ENCODE measurements around the gene ID1.

ID1 gene, protein sequence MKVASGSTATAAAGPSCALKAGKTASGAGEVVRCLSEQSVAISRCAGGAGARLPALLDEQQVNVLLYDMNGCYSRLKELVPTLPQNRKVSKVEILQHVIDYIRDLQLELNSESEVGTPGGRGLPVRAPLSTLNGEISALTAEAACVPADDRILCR

DNA sequence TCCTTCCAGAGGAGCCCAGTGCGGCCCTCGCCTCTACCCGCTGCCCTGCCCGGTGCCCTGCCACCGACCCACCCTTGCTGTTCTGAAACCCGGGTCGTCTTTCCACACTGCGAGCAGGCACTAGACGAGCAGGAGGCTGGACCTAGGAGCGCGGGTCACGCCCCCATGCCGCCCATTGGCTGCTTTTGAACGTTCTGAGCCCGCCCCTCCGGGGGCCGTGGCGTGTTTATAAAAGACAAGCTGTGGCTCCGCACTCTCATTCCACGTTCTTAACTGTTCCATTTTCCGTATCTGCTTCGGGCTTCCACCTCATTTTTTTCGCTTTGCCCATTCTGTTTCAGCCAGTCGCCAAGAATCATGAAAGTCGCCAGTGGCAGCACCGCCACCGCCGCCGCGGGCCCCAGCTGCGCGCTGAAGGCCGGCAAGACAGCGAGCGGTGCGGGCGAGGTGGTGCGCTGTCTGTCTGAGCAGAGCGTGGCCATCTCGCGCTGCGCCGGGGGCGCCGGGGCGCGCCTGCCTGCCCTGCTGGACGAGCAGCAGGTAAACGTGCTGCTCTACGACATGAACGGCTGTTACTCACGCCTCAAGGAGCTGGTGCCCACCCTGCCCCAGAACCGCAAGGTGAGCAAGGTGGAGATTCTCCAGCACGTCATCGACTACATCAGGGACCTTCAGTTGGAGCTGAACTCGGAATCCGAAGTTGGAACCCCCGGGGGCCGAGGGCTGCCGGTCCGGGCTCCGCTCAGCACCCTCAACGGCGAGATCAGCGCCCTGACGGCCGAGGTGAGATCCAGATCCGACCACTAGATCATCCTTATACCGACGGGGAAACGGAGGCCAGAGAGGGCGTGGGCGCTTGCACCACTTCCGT, at the start of gene ID1:
TSS of gene ID1 (plus strand) at position 259 of the 871 bp plus-strand sequence. CDS start at position 358, 99 bp downstream.
- DNase-seq (ENCODE audit: low spot score) = peak; percentile 97

DNA sequence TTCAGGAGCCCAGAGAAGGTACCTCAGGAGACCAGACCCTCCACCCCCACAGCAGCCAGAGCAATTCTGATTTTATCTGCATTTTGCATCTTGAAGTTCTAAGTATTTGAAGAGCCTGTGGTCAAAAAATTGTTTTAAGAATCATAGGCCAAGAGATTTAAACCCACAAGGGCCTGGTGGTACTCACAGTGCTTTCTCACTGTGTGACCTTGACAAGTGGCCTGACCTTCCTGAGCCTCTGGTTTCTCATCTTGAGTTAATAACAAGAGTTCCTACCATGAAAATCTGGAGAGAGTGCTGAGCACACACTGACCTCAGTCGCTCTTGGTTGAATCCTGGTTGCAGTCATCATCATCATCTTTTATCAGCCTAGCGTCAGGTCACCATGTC, 45.4 kb upstream of the ID1 start:
- DNase-seq (ENCODE audit: low spot score) = no peak

DNA sequence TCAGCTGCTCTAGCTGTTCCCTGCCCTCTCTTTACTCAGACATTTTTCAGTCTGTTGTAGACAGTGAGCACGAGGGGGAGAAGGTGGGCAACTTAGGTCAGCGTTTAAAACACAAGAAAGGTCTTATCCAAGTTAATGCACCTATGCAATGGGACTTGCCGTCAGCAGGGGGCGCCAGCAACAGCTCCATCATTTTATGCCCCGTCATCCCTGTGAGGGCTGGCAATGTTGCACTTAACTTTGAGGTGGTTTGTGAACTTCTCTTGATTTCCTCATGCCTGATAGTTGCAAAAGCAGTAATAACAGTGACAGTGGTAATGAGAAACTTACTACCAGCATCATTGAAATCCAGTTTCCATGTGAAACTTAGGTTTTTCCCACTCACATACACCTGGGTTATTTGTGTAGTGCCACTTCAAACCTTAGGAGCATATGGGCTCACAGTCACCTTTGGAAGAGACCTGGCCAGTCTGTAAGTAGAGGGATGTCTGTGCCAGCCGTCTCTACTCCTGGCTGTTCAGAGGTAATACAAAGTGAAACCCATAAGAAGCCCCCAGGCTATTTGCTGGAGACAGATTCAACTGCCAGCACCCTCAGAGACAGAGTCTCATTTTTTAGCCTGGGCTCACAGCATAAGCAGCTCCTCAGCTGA, 44.9 kb upstream of the ID1 start:
- DNase-seq (ENCODE audit: low spot score) = peak; percentile 86

DNA sequence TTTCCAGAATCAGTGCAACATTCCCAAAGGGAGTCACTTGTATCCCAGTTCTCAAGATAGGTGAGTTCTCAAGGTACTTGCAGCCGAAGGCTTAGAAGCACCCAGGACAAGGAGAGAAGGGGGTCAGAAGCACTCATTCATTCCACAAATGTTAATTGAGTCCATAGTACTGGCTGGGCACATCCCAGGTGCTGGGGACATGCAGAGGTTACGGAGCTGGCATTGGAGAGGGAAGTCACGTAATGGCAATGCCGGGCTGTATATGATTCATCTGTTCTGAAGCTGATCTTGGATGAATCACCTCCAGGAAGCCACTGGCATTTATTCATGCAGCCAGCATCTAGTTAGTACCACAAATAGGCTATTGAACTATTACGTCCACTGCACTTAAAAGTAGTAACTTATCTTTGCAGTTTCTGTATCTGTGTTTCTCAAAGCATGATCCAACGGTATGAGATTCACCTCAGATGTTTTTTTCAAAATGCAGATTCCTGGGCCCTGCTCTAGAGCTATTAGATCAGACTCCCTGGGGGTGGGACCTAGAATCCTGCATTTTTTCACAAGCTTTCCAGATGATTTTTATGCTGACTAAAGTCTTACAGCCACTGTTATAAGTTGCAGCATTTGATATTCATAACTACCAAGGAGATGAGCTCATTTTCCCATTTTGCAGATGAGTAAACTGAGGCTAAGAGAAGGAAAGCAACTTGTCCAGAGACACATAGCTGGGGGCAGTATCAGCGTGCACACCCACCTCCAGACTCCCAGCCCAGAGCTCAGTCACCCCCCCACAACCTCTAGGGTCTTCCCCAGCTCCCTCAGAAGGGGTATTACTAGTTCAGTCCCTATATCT, 44.1 kb upstream of the ID1 start:
- DNase-seq (ENCODE audit: low spot score) = no peak

DNA sequence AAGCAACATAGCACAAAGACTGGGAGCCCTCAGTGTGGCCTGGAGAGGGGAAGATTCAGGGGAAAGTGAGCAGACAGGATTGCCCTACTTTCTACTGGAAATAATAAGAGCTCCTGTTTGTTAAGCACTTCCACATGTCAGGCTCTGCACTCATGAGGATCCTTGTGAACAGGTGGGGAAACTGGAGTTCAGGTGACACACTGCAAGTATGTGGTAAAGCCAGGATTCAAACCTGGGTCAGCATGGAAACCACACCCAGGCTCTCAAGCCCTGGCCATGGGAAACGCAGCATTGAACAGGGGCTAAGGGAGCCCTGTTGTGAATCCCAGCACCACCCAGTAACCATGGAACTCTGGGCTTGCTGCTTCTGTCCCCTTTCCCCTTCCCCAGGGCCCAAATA, 42.8 kb upstream of the ID1 start:
- no peak for DNase-seq (ENCODE audit: low spot score)

DNA sequence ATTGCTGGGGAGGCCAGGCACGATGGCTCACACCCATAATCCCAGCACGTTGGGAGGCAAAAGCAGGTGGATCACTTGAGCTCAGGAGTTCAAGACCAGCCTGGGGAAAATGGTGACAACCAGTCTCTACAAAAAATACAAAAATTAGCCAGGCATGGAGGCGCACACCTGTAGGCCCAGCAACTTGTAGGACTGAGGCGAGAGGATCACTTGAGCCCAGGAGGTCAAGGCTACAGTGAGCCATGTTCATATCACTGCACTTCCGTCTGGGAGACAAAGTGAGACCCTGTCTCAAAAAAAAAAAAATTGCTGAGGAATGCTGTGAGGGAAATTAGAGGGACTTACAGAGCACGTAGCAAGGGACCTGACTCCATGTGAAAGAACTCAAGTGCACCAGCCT, 40.8 kb upstream of the ID1 start:
- no peak for DNase-seq (ENCODE audit: low spot score)

DNA sequence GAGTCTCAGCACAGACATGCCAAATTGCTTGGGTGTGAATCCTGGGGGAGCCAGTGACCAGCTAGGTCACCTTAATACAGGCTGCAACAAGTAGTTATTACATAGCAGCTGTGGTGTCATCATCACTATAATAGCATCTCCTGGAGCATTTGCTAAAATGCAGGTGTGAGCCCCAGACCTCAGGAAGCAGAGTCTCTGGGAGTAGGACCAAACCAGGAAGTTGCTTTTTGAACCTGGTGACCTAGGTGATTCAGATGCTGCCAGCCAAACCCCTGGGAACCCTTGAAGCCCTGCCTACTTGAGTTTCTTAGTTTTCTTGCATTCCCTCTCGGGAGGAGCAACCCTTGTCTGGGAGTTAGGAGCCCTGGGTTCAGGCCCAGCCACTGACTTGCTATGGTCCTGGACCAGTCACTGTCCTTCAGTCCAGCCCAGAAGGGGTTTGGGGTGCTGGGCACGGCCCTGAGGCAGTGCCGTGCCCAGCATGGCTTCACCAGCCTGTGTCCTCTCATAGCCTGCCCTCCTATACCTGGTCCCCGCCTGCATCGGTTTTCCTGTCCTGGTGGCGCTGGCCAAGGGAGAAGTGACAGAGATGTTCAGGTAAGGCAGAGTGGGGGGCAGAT, 39.3 kb upstream of the ID1 start:
- DNase-seq (ENCODE audit: low spot score) = peak; percentile 42

DNA sequence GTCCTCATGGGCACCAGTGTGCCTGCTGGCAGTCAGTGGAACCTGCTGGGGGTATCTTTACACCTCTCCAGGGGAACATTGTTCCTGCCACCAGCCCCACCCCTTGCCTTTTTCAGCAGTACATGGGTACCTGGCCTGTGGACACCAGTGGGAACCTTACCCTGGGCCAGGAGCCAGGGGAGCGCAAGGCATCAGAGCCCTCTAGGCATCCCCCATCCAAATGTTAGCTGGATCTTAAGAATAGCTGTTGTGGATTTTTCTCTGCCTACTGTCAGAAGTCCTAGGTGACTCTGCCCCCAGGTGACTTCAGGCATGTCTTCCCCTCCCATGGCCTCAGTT, 38.8 kb upstream of the ID1 start:
- no peak for DNase-seq (ENCODE audit: low spot score)

DNA sequence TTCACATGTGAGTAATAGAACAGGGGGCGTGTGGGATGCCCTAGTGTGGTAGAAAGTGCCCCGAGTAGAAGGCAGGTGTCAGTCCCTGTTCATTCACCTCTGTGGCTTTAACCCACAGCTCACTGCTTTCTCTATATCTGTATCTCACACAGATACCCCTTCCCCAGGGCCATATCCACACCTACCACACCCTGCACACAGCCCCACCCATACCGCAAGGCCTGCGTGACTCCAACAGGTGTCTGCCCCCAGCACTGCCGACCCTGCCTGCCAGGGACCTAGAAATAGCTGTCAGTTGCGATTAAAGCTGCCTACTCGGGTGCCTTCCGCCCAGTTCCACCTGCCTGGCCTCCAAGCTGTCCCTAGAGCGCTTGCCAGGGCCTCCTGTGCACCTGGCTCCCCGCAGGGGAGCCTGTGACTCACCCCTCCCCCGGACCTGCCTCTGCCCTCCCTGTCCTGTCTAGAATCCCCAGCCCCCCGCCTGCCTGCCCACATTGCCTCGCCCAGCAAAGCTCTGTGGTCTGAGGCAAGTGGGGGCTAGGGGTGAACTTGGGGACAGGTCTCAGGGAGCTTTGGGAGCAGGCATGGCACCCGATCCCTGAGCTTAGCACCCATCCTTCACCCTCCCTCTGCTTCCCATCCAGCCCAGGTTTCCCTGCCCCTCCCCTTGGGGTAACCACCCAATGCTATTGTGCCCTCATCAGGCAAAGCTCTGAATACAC, 38.3 kb upstream of the ID1 start:
- DNase-seq (ENCODE audit: low spot score) = peak; percentile 74

DNA sequence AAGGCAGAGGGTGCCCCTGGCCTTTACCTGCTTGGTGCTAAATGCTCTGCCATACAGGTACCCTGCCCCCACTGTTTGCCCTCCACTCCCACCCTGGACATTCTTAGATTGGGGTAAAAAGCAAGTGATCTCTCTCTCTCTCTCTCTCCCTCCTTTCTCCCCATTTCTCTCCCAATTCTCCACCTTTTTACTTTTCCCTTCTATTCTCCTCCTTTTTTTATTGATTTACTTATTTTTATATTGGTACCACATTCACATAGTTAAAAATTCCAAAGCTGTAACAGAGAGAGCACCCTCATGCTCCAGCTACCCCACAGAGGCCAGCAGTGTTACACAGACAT, 37.7 kb upstream of the ID1 start:
- DNase-seq (ENCODE audit: low spot score) = no peak

DNA sequence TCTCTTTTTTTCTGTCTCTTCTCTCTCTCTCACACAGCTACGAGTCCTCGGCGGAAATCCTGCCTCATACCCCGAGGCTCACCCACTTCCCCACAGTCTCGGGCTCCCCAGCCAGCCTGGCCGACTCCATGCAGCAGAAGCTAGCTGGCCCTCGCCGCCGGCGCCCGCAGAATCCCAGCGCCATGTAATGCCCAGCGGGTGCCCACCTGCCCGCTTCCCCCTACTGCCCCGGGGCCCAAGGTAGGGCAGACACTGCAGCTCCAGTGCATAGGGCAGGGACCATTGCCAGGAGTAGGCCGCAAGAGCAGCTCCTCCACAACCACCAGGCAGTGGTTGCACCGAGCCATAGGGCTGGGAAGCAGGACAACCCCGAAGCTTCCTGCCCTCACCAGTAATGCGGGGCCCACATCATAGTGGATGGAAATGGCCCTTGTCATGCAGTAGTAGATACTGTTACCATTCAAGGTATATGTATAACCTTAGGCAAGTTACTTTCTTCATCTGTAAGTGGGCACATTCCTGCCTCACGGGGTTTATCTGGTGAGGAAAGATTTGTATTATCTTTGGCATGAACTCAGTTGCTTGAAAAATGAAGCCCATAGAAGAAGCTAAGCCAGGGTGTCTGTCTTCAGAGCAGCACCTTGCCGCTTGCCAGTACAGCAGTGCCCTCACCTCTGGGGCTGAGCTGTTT, 36.9 kb upstream of the ID1 start:
- no peak for DNase-seq (ENCODE audit: low spot score)

DNA sequence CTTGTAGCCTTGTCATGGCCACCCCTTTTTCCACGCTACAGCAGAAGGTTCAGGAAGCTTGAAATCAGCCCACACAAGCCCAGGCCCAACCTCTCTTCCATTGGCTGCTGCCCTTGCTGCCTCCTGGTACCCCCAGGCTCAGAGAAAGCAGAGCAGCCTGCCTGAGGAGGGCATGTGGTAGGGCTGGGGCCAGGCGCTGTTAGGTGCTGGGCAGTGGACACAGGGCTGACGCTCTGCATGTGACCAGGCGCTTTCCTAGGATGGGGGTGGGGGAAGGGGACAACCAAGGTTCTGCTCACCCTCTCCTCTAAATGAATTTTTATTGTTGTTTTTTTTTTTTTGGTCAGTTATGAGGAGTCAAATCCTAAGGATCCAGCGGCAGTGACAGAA, 36.3 kb upstream of the ID1 start:
- DNase-seq (ENCODE audit: low spot score) = no peak

DNA sequence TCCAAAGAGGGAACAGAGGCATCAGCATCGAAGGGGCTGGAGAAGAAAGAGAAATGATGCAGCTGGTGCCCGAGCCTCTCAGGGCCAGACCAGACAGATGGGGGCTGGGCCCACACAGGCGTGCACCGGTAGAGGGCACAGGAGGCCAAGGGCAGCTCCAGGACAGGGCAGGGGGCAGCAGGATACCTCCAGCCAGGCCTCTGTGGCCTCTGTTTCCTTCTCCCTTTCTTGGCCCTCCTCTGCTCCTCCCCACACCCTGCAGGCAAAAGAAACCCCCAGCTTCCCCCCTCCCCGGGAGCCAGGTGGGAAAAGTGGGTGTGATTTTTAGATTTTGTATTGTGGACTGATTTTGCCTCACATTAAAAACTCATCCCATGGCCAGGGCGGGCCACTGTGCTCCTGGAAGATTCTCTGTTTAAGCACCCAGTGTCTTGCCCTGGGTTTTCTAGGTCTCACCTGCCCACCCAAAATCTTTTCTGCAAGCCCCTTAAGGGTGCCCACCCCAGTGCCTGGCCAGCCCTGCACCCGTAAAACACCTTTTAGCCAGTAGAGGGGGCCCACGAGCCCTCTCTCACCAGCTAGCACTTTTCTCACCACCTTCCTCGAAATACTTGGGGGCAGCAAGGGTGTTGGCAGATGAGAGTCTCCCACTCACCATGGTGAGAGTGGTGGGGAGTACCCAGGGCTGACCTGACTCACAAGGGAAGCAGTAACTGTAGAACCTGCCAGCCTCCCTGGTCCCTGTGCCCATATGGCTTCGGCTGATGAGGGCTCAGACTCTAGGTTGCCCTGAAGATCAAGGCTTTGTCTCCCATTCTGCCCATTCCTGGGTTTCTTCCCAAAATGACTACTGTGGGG, 35.7 kb upstream of the ID1 start:
- peak; percentile 73 for DNase-seq (ENCODE audit: low spot score)

DNA sequence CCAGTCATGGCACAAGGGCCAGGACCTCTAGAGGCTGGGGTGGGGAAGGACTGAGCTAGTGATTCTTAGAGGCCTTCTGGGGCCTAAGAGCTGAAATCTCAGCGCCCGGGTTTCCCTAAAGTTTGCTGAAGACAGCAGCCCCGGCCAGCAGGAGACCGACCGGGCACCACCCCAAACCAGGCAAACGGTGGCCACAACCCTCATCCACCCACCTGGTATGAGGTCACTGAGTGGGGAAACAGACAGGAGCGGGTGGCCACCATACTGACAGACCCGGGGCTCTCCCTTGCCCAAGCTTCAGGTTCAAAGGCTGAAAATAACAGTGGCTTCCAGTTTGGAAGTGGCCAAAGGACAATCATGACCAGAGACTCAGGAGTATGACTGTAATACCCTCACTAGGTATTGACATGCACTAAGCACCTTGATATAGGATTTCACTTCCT, 35.0 kb upstream of the ID1 start:
- no peak for DNase-seq (ENCODE audit: low spot score)

DNA sequence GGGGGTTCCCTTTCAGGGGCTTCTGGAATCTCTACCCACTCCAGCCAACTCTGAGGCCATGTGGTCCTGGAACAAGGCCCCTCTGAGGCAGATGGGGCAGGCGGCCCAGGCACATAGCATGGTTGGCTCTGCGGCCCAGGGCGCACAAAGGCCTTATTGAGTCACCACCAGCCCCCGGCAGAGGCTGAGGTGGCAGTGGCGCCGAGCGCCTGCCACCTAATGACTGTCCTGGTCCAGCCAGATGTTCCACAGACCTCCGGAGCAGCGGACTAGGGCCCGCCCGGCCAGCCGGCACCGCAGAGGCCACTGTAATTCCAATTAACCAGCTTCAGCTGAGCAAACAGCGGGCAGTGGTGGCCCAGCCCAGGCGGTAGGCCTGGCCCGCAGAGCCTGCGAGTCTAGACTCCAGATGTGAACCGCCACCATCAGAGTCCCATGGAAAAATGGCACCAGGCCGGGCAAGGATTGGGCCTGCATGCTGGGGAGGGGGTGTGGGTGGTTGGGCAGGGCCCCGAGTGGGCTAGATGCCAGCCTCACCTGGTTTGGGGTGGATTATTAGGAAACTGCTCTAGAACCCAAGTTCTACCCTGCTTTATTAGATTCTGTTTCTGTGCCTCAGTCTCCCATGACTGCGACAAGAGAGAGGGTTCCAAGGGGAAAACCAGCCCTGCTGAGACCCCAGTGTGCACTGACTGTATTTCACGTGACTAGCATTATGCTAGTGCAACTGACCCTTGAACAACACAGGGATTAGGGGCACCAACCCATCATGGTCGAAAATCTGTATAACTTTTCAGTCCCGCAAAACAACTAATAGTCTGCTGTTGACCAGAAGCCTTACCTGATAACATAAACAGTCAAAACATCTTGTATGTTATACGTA, 34.1 kb upstream of the ID1 start:
- DNase-seq (ENCODE audit: low spot score) = no peak

DNA sequence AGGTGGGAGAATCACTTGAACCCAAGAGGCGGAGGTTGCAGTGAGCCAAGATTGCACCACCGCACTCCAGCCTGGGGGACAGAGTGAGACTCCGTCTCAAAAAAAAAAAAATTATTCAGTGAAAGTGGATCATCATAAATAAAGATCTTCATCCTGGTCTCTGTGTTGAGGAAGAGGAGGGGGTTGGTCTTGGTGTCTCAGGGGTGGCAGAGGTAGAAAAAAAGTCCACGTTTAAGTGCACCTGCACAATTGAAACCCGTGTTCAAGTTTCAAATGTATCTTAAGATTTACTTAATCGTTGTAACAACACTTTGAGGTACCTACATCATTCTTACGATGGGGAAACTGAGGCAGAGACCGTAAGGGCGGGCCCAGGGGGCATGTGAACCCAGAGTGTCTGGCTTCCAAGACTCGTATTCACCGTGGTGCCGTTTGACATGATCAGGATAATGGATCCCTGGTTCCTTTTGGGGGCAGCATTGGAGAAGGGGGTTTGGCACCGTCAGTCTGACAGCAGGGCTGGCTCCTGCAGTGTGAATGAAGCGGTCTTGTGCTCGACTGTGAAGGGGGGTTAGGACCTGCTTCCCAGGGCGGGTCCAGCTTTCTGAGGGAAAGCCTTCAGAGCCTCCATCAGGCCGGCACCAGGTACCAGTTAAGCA, 32.9 kb upstream of the ID1 start:
- peak; percentile 56 for DNase-seq (ENCODE audit: low spot score)

DNA sequence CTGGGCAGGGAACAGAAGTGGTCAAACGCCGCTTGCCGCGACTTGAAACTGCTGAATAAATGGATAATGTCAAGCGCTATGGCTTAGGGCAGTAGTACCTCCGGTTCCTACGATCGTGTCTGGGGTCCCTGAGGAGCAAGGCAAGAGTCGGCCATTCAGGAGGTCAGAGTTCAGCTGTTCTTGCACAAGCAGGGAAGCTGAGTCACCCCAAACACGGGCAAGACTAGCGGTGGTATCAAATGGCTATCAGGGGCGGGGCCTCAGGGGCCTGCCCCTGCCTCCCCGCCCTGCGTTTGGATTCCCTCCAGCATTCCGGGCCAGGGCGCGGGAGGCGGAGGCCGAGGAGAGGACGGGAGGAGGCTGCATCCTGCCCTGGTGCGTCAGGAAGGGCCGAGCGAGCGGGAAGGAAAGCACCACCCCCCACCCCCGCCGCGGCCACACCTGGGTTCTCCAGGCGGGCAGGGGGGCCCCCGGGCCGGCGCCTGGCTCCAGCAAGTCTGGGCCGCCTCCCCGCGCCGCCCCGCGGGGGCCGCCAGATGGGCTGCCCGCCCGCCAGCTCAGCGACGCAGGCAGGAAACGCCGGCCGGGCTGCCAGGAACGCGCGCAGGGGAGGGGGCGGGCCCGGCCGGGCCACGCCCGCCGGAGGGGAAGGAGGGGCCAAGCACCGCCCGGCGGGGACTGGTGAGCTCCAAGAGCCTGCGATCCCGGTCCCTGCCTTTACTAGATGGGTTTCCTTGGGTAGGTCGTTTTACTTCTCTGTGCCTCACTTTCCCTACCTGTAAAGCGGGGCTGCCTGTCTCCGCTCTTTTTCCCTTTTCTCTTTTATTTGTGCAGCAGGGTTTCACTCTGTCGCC, 32.2 kb upstream of the ID1 start:
- DNase-seq (ENCODE audit: low spot score) = peak; percentile 91
